ENCODE results near the gene FAM222A.

The FAM222A gene

GRCh38 chr12:109720857-109721189, 7.2 kb downstream of the FAM222A start:
- Histone ChIP-seq H3K9me3 (ENCODE audit: insufficient read depth, low read length) (no peaks in the 10 kb centered on the region), H3K36me3 (ENCODE audit: low read length) (no peaks in the 10 kb centered on the region), H3K27me3 (ENCODE audit: low read length) (no peaks in the 10 kb centered on the region), H3K9me2 (replicated peaks; ENCODE audit: insufficient read depth, low read length) (no peaks in the 10 kb centered on the region), H3K27ac (ENCODE audit: low read depth, low read length) (no peak overlapping the region), H3K9ac (ENCODE audit: low read length) (no peak overlapping the region), H3K4me2 (ENCODE audit: low read depth, low read length, poor library complexity, severe bottlenecking) (no peak overlapping the region), H3K4me3 (ENCODE audit: insufficient read depth, low read length, poor library complexity, severe bottlenecking) (no peak overlapping the region), H3F3A (ENCODE audit: insufficient read depth) (no peaks in the 10 kb centered on the region), H2AFZ (ENCODE audit: low read depth, low read length, severe bottlenecking) (no peak overlapping the region), H3K79me2 (ENCODE audit: insufficient read depth, low read length) (no peaks in the 10 kb centered on the region), H4K20me1 (ENCODE audit: low read depth, low read length) (no peaks in the 10 kb centered on the region)
- TF ChIP-seq EZH2phosphoT487 (conservative IDR thresholded peaks at IDR 0.05; ENCODE audit: low read length) = no peak
- no peak for TF ChIP-seq CTCF (IDR thresholded peaks at IDR 0.05; ENCODE audit: insufficient read depth, low read length, poor library complexity, severe bottlenecking)

GRCh38 chr12:109721276-109721675, 7.7 kb downstream of the FAM222A start:
- Histone ChIP-seq H3K27ac (ENCODE audit: low read depth, low read length) (no peak overlapping the region), H3K4me2 (ENCODE audit: low read depth, low read length, poor library complexity, severe bottlenecking) (no peak overlapping the region), H3K9me3 (ENCODE audit: insufficient read depth, low read length) (no peaks in the 10 kb centered on the region), H4K20me1 (ENCODE audit: low read depth, low read length) (no peaks in the 10 kb centered on the region), H3K79me2 (ENCODE audit: insufficient read depth, low read length) (no peaks in the 10 kb centered on the region), H3K4me3 (ENCODE audit: insufficient read depth, low read length, poor library complexity, severe bottlenecking) (no peak overlapping the region), H3K36me3 (ENCODE audit: low read length) (no peaks in the 10 kb centered on the region), H3K9ac (ENCODE audit: low read length) (no peak overlapping the region), H2AFZ (ENCODE audit: low read depth, low read length, severe bottlenecking) (no peak overlapping the region), H3K27me3 (ENCODE audit: low read length) (no peaks in the 10 kb centered on the region), H3F3A (ENCODE audit: insufficient read depth) (no peaks in the 10 kb centered on the region), H3K9me2 (replicated peaks; ENCODE audit: insufficient read depth, low read length) (no peaks in the 10 kb centered on the region)
- TF ChIP-seq EZH2phosphoT487 (conservative IDR thresholded peaks at IDR 0.05; ENCODE audit: low read length) (no peak), CTCF (IDR thresholded peaks at IDR 0.05; ENCODE audit: insufficient read depth, low read length, poor library complexity, severe bottlenecking) (no peak)

GRCh38 chr12:109722022-109722720, 8.5 kb downstream of the FAM222A start:
- Histone ChIP-seq H3F3A (ENCODE audit: insufficient read depth) (no peaks in the 10 kb centered on the region), H4K20me1 (ENCODE audit: low read depth, low read length) (no peaks in the 10 kb centered on the region), H3K9me2 (replicated peaks; ENCODE audit: insufficient read depth, low read length) (no peaks in the 10 kb centered on the region), H2AFZ (ENCODE audit: low read depth, low read length, severe bottlenecking) (no peak overlapping the region), H3K27ac (ENCODE audit: low read depth, low read length) (no peak overlapping the region), H3K4me3 (ENCODE audit: insufficient read depth, low read length, poor library complexity, severe bottlenecking) (no peak overlapping the region), H3K4me2 (ENCODE audit: low read depth, low read length, poor library complexity, severe bottlenecking) (no peak overlapping the region), H3K27me3 (ENCODE audit: low read length) (no peaks in the 10 kb centered on the region), H3K36me3 (ENCODE audit: low read length) (no peaks in the 10 kb centered on the region), H3K79me2 (ENCODE audit: insufficient read depth, low read length) (no peaks in the 10 kb centered on the region), H3K9ac (ENCODE audit: low read length) (no peak overlapping the region), H3K9me3 (ENCODE audit: insufficient read depth, low read length) (no peaks in the 10 kb centered on the region)
- TF ChIP-seq CTCF (IDR thresholded peaks at IDR 0.05; ENCODE audit: insufficient read depth, low read length, poor library complexity, severe bottlenecking) = no peak
- TF ChIP-seq EZH2phosphoT487 (conservative IDR thresholded peaks at IDR 0.05; ENCODE audit: low read length) = no peak

Measured in SU-DHL-6 (cell line).